SK-N-SH treated with all-trans-retinoic acid at 6 μM for 48 hours (cell line): ENCODE measurements around the gene UCP2.

Source experiments
- ATAC-seq: fragments of 200-7000 bp; cut with Tn5 transposase; 3 replicates; pipeline ENCODE4 v1.9.1; 2020; ENCODE audit warnings: mild to moderate bottlenecking, moderate library complexity
- ARNTL ChIP-seq: fragments of 450-650 bp; formaldehyde crosslinking; IDR thresholded peaks from 2 replicates; pipeline ENCODE4 v1.5.0; 2020; ENCODE audit warnings: low read depth, mild to moderate bottlenecking, moderate library complexity, borderline replicate concordance
- BACH2 ChIP-seq: fragments of 250-450 bp; sonication (Bioruptor Pico); IDR thresholded peaks from 2 replicates; pipeline ENCODE4 v1.9.0; 2021; ENCODE audit warnings: mild to moderate bottlenecking, borderline replicate concordance
- CSDC2 ChIP-seq: fragments of 250-450 bp; sonication (Bioruptor Pico); IDR thresholded peaks from 2 replicates; pipeline ENCODE4 v1.5.0; 2020; ENCODE audit warnings: mild to moderate bottlenecking, moderate library complexity
- ESRRG ChIP-seq: fragments of 250-450 bp; sonication (Bioruptor Pico); IDR thresholded peaks from 2 replicates; pipeline ENCODE4 v1.6.1; 2021; ENCODE audit warnings: mild to moderate bottlenecking
- GLIS3 ChIP-seq: fragments of 250-450 bp; sonication (Bioruptor Pico); IDR thresholded peaks from 2 replicates; pipeline ENCODE4 v1.5.0; 2020; ENCODE audit warnings: mild to moderate bottlenecking, moderate library complexity
- ISL1 ChIP-seq: fragments of 250-450 bp; sonication (Bioruptor Pico); IDR thresholded peaks from 2 replicates; pipeline ENCODE4 v2.1.2; 2022; ENCODE audit warnings: mild to moderate bottlenecking, moderate library complexity
- OSR1 ChIP-seq: fragments of 250-450 bp; sonication (Bioruptor Pico); IDR thresholded peaks from 2 replicates; pipeline ENCODE4 v1.8.0; 2022; ENCODE audit warnings: moderate library complexity, mild to moderate bottlenecking, inconsistent platforms
- PPARA ChIP-seq: fragments of 250-450 bp; sonication (Bioruptor Pico); IDR thresholded peaks from 2 replicates; pipeline ENCODE4 v1.5.0; 2020; ENCODE audit warnings: mild to moderate bottlenecking, borderline replicate concordance
- RARB ChIP-seq: fragments of 250-450 bp; sonication (Bioruptor Pico); IDR thresholded peaks from 2 replicates; pipeline ENCODE4 v1.8.0; 2021; ENCODE audit warnings: mild to moderate bottlenecking, moderate library complexity
- SNAI2 ChIP-seq: fragments of 250-450 bp; sonication (Bioruptor Pico); IDR thresholded peaks from 2 replicates; pipeline ENCODE4 v1.5.0; 2020; ENCODE audit warnings: mild to moderate bottlenecking, moderate library complexity
- TCF4 ChIP-seq: fragments of 250-450 bp; sonication (Bioruptor Pico); IDR thresholded peaks from 2 replicates; pipeline ENCODE4 v1.8.0; 2021; ENCODE audit warnings: mild to moderate bottlenecking, moderate library complexity, borderline replicate concordance
- TOX ChIP-seq: fragments of 250-450 bp; sonication (Bioruptor Pico); IDR thresholded peaks from 2 replicates; pipeline ENCODE4 v1.8.0; 2021; ENCODE audit warnings: mild to moderate bottlenecking, moderate library complexity, borderline replicate concordance
- ZC3H10 ChIP-seq: fragments of 250-450 bp; sonication (Bioruptor Pico); IDR thresholded peaks from 2 replicates; pipeline ENCODE4 v1.5.1; 2021; ENCODE audit warnings: mild to moderate bottlenecking, moderate library complexity
- ZFP3 ChIP-seq: fragments of 250-450 bp; sonication (Bioruptor Pico); IDR thresholded peaks from 2 replicates; pipeline ENCODE4 v1.5.0; 2020; ENCODE audit warnings: mild to moderate bottlenecking, moderate library complexity
- ZFP30 ChIP-seq: fragments of 450-650 bp; formaldehyde crosslinking; IDR thresholded peaks from 2 replicates; pipeline ENCODE4 v1.5.0; 2022; ENCODE audit warnings: mild to moderate bottlenecking, moderate library complexity
- ZNF565 ChIP-seq: fragments of 450-650 bp; formaldehyde crosslinking; conservative IDR thresholded peaks from 2 replicates; pipeline ENCODE4 v1.5.0; 2020; ENCODE audit warnings: low read depth, mild to moderate bottlenecking, moderate library complexity
- ZNF70 ChIP-seq: fragments of 450-650 bp; formaldehyde crosslinking; IDR thresholded peaks from 2 replicates; pipeline ENCODE4 v1.5.0; 2020; ENCODE audit warnings: mild to moderate bottlenecking, moderate library complexity
- ZNF8 ChIP-seq: fragments of 450-650 bp; formaldehyde crosslinking; IDR thresholded peaks from 2 replicates; pipeline ENCODE4 v1.5.0; 2020; ENCODE audit warnings: mild to moderate bottlenecking, moderate library complexity
- TF ChIP-seq, protein P1 (sequence below): fragments of 250-450 bp; sonication (Bioruptor Pico); IDR thresholded peaks from 2 replicates; pipeline ENCODE4 v1.8.0; 2020; ENCODE audit warnings: mild to moderate bottlenecking, moderate library complexity, borderline replicate concordance
- TF ChIP-seq, protein P2 (sequence below): fragments of 250-450 bp; sonication (Bioruptor Pico); IDR thresholded peaks from 2 replicates; pipeline ENCODE4 v1.5.1; 2020; ENCODE audit warnings: low read depth, mild to moderate bottlenecking, moderate library complexity
- TF ChIP-seq, protein P3 (sequence below): fragments of 250-450 bp; sonication (Bioruptor Pico); IDR thresholded peaks from 2 replicates; pipeline ENCODE4 v1.8.0; 2021; ENCODE audit warnings: low read depth, mild to moderate bottlenecking, moderate library complexity, borderline replicate concordance
- TF ChIP-seq, protein P4 (sequence below): fragments of 250-450 bp; sonication (Bioruptor Pico); IDR thresholded peaks from 2 replicates; pipeline ENCODE4 v1.5.1; 2021; ENCODE audit warnings: mild to moderate bottlenecking, moderate library complexity

UCP2 gene

DNA sequence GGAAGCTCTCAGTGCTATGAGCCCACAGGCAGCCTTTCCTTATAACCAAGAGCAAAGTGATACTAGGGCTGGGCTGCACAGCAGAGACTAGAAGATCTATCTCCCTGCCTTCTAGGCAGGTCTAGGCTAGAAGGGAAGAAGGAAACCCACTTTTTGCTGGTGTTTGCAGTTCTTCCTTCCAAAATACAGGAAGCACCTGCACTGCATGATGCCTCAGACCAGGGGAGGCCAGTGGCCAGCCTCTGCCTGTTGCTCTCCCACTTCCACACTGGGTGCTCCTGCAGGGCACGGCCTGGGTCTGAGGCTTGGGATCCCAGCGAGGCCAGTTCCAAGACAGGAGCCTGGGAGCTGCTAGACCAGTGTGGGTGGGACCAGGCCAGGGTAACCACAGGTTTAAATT, 32.2 kb upstream of the UCP2 start:
- TF ChIP-seq ZNF565 (CRISPR knock-in tag) (no peak), TCF4 (CRISPR knock-in tag) (no peak), ESRRG (CRISPR knock-in tag) (no peak), PPARA (CRISPR knock-in tag) (no peak), ZFP30 (CRISPR knock-in tag) (no peak), TOX (CRISPR knock-in tag) (no peak), ARNTL (CRISPR knock-in tag) (no peak), OSR1 (CRISPR knock-in tag) (no peak), ISL1 (CRISPR knock-in tag) (no peak), CSDC2 (CRISPR knock-in tag) (no peak), GLIS3 (no peak), BACH2 (CRISPR knock-in tag) (no peak), ZNF8 (no peak)
- no peak for ATAC-seq

DNA sequence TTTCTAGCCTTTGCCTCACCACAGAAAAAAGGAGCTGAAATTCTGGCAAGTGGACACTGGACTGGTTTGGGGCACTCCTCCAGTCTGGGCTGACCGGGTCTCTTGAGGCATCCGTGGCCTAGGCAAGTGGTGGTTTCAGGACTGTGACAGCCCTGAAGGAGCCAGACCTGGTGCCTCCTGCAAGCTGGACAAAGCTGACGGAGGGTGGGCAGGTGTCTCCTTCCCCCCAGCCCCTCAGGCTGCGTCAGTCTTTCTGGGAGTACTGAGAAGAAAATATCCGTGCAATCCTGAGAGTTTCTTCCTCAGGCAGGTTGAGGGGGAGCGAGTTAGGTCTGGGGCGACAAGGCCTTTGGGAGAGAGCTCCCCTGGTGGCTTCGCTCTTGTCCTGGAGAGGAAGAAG, 30.5 kb upstream of the UCP2 start:
- TF ChIP-seq ZFP30 (CRISPR knock-in tag) (no peak), ISL1 (CRISPR knock-in tag) (no peak), ZNF565 (CRISPR knock-in tag) (no peak), ZC3H10 (CRISPR knock-in tag) (no peak), ESRRG (CRISPR knock-in tag) (no peak), PPARA (CRISPR knock-in tag) (no peak), ZNF70 (CRISPR knock-in tag) (no peak)
- TF ChIP-seq, protein P1, sequence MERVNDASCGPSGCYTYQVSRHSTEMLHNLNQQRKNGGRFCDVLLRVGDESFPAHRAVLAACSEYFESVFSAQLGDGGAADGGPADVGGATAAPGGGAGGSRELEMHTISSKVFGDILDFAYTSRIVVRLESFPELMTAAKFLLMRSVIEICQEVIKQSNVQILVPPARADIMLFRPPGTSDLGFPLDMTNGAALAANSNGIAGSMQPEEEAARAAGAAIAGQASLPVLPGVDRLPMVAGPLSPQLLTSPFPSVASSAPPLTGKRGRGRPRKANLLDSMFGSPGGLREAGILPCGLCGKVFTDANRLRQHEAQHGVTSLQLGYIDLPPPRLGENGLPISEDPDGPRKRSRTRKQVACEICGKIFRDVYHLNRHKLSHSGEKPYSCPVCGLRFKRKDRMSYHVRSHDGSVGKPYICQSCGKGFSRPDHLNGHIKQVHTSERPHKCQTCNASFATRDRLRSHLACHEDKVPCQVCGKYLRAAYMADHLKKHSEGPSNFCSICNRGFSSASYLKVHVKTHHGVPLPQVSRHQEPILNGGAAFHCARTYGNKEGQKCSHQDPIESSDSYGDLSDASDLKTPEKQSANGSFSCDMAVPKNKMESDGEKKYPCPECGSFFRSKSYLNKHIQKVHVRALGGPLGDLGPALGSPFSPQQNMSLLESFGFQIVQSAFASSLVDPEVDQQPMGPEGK (CRISPR knock-in tag): no peak
- no peak for ATAC-seq

DNA sequence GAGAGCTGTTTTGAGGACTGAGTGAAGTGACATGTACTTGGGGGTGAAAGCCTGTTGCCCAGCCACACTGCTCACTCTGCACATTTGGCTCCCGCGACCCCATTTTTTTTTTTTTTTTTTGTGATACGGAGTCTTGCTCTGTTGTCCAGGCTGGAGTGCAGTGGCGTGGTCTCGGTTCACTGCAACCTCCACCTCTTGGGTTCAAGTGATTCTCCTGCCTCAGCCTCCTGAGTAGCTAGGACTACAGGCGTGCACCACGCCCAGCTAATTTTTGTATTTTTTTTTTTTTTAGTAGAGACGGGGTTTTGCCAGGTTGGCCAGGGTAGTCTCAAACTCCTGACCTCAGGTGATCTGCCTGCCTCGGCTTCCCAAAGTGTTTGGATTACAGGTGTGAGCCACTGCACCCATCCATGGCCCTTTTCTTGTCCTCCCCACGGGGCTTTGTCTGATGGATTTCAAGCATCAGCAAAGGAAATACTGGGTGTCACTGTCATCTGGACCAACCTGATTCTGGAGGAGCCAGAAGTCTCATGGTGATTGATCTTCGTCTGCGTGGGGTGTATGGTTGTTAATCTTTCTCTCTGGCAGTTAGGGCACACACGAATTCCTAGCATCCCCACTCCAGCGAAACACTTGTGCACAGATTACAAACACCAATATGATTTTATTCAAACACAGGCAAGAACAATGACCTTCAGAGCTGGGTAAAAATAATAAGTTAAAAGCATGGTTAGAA, 29.6 kb upstream of the UCP2 start:
- TF ChIP-seq, protein P2, sequence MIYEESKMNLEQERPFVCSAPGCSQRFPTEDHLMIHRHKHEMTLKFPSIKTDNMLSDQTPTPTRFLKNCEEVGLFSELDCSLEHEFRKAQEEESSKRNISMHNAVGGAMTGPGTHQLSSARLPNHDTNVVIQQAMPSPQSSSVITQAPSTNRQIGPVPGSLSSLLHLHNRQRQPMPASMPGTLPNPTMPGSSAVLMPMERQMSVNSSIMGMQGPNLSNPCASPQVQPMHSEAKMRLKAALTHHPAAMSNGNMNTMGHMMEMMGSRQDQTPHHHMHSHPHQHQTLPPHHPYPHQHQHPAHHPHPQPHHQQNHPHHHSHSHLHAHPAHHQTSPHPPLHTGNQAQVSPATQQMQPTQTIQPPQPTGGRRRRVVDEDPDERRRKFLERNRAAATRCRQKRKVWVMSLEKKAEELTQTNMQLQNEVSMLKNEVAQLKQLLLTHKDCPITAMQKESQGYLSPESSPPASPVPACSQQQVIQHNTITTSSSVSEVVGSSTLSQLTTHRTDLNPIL: no peak
- TF ChIP-seq ZNF8: no peak
- TF ChIP-seq TOX (CRISPR knock-in tag): no peak
- TF ChIP-seq GLIS3: no peak
- TF ChIP-seq TCF4 (CRISPR knock-in tag): no peak
- no peak for ATAC-seq

DNA sequence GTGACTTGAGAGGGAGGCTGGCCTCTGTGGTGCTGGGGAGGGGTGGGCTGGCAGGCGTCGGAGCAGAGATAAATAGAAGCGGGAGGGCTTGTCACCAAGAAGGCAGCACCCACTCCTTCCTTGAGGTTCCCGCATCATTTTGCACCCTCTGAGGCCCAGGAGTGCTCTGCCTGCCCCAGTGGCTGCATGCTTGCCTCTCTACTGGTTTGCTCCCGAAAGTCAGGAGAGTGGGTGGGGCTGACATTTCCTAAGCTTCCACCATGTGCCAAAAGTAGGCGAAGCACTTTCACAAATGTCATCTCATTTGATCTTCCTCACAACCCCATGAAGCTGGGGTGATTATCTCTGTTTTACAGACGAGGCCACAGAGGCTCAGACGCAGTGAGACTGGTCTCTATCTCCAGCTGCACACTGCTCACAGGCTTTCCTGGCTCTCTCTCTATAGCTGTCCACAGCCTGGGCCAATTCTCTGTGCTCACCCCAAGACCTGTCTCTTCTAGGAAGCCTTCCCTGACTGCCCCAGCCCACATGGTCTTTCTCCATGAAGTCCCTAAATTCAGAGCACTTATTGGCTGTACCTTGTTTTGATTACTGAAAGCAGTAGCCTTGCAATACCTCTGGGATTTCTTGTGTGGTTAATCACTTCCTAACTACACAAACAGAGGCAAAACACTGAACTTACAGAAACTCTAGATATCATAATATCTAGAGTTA, 28.9 kb upstream of the UCP2 start:
- ATAC-seq: no peak
- no peak for TF ChIP-seq ZNF70 (CRISPR knock-in tag)
- TF ChIP-seq, protein P2: no peak
- no peak for TF ChIP-seq PPARA (CRISPR knock-in tag)
- no peak for TF ChIP-seq ZFP3 (CRISPR knock-in tag)
- TF ChIP-seq, protein P1 (CRISPR knock-in tag): no peak
- no peak for TF ChIP-seq OSR1 (CRISPR knock-in tag)
- TF ChIP-seq, protein P3, sequence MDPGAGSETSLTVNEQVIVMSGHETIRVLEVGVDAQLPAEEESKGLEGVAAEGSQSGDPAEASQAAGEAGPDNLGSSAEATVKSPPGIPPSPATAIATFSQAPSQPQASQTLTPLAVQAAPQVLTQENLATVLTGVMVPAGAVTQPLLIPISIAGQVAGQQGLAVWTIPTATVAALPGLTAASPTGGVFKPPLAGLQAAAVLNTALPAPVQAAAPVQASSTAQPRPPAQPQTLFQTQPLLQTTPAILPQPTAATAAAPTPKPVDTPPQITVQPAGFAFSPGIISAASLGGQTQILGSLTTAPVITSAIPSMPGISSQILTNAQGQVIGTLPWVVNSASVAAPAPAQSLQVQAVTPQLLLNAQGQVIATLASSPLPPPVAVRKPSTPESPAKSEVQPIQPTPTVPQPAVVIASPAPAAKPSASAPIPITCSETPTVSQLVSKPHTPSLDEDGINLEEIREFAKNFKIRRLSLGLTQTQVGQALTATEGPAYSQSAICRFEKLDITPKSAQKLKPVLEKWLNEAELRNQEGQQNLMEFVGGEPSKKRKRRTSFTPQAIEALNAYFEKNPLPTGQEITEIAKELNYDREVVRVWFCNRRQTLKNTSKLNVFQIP (CRISPR knock-in tag): no peak
- TF ChIP-seq, protein P4, sequence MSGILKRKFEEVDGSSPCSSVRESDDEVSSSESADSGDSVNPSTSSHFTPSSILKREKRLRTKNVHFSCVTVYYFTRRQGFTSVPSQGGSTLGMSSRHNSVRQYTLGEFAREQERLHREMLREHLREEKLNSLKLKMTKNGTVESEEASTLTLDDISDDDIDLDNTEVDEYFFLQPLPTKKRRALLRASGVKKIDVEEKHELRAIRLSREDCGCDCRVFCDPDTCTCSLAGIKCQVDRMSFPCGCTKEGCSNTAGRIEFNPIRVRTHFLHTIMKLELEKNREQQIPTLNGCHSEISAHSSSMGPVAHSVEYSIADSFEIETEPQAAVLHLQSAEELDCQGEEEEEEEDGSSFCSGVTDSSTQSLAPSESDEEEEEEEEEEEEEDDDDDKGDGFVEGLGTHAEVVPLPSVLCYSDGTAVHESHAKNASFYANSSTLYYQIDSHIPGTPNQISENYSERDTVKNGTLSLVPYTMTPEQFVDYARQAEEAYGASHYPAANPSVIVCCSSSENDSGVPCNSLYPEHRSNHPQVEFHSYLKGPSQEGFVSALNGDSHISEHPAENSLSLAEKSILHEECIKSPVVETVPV (CRISPR knock-in tag): no peak
- TF ChIP-seq ZC3H10 (CRISPR knock-in tag): no peak
- no peak for TF ChIP-seq ZFP30 (CRISPR knock-in tag)
- TF ChIP-seq SNAI2: no peak
- TF ChIP-seq CSDC2 (CRISPR knock-in tag): no peak
- TF ChIP-seq ESRRG (CRISPR knock-in tag): no peak
- TF ChIP-seq BACH2 (CRISPR knock-in tag): no peak
- TF ChIP-seq TCF4 (CRISPR knock-in tag): no peak
- no peak for TF ChIP-seq TOX (CRISPR knock-in tag)
- no peak for TF ChIP-seq RARB (CRISPR knock-in tag)
- TF ChIP-seq, all 23 proteins: peak for 0
